Upper lobe of left lung (tissue), 6 donors: ENCODE data around the gene AKR1B1. TPM values are rescaled to one million over a fixed set of nuclear protein-coding genes. Genes with fewer than 3 reads are reported as not detected.
"Not testable (repeated sequence)": the region's sequence is repeated elsewhere in the genome, so short reads cannot be mapped to it uniquely, and the experiment has no call there.

Experiments used
- ATAC-seq, 2 donors: fragments of 200-7000 bp; cut with Tn5 transposase; one replicate each; pipeline ENCODE4 v1.9.1; 2022; ENCODE audit warnings: mild to moderate bottlenecking in 2 of 2, moderate library complexity in 2 of 2; ENCODE audit not compliant: low FRiP score in 2 of 2
- DNase-seq, 2 donors: peaks; one replicate each; pipeline ENCODE4 v3.0.0-alpha.2; 2019 to 2020
- H3K27ac ChIP-seq, 4 donors: fragments of 200-600 bp; sonication (generic); one replicate each; pipeline ENCODE4 v1.5.1; 2016 to 2019
- H3K27me3 ChIP-seq, 4 donors: fragments of 200-600 bp; sonication (generic); one replicate each; pipeline ENCODE4 v1.5.1; 2017 to 2019
- H3K36me3 ChIP-seq, 4 donors: fragments of 200-600 bp; sonication (generic); one replicate each; pipeline ENCODE4 v1.5.1; 2016 to 2019
- H3K4me1 ChIP-seq, 4 donors: fragments of 200-600 bp; sonication (generic); one replicate each; pipeline ENCODE4 v1.5.1; 2018 to 2019
- H3K4me3 ChIP-seq, 4 donors: fragments of 200-600 bp; sonication (generic); one replicate each; pipeline ENCODE4 v1.5.1; 2017 to 2019; ENCODE audit warnings: mild to moderate bottlenecking in 2 of 4, moderate library complexity in 1 of 4
- H3K9me3 ChIP-seq, 4 donors: fragments of 200-600 bp; sonication (generic); one replicate each; pipeline ENCODE4 v1.5.1; 2018 to 2019
- CTCF ChIP-seq, 6 experiments: fragments of 450-650 bp in 4 of 6; fragments of 200-600 bp in 2 of 6; sonication (generic) in 2 of 6; IDR thresholded peaks; one replicate each; pipeline ENCODE4 v1.5.1; 2016 to 2019; ENCODE audit warnings: antibody characterized with exemption in 6 of 6
- EP300 ChIP-seq, 4 donors: sonication (generic); formaldehyde crosslinking; IDR thresholded peaks; one replicate each; pipeline ENCODE4 v1.5.1; 2017; ENCODE audit warnings: antibody characterized with exemption in 4 of 4, control low read depth in 2 of 4
- POLR2A ChIP-seq, 4 donors: fragments of 450-650 bp; IDR thresholded peaks; one replicate each; pipeline ENCODE4 v1.5.1; 2016 to 2017; ENCODE audit warnings: antibody characterized with exemption in 4 of 4, mild to moderate bottlenecking in 2 of 4
- POLR2AphosphoS5 ChIP-seq, 2 donors: sonication (generic); formaldehyde crosslinking; IDR thresholded peaks; one replicate each; pipeline ENCODE4 v1.5.1; 2017; ENCODE audit warnings: antibody characterized with exemption in 2 of 2
- whole genome bisulfite sequencing, 2 donors: methylation state at CpG; one replicate each; pipeline ENCODE4 v1.1.5; 2017 to 2018; 5-methylcytosine and 5-hydroxymethylcytosine counted together
- total RNA-seq, 6 donors: library from RNA; depleted of rRNA in 4 of 6; stranded (reverse); fragments of >200 nt in 4 of 6; gene quantifications; one replicate each; pipeline versions ENCODE4 v1.1.0 to v1.2.1, GENCODE V29; 2016 to 2021
- donor health status: DM: no; HTN: no; CAD: no; lungs with moderate emphysema.
- donor health status: DM: no; HTN: yes; CAD: no; lungs with severe emphysema.

AKR1B1 gene
- total RNA-seq, 6 donors from 2014 or later: 39.2 to 108 (median 93.1) TPM

GRCh38 chr7:134500982-134501381 lies 42.1 kb upstream of the AKR1B1 start:
- TF ChIP-seq POLR2A (IDR thresholded peaks at IDR 0.05) (no peak), POLR2AphosphoS5 (IDR thresholded peaks at IDR 0.05) (no peak), EP300 (IDR thresholded peaks at IDR 0.05) (no peak), CTCF (IDR thresholded peaks at IDR 0.05) (no peak)
- Histone ChIP-seq H3K4me3 (no peak overlapping the region), H3K4me1 (peaks cover 0 to 4% (median 2%) of the 10 kb centered on the region in 4 donors), H3K27ac (no peak overlapping the region), H3K27me3 (no peaks in the 10 kb centered on the region), H3K36me3 (no peaks in the 10 kb centered on the region), H3K9me3 (no peaks in the 10 kb centered on the region)
- DNase-seq (no peak), ATAC-seq (no peak)
- 65 to 69% methylated on average over 5 of the region's 5 CpGs for WGBS, 2 donors

- WGBS, 2 donors: 82 to 94% methylated on average over 2 of the region's 2 CpGs
- Histone ChIP-seq H3K36me3 (no peaks in the 10 kb centered on the region), H3K9me3 (no peaks in the 10 kb centered on the region), H3K4me3 (no peak overlapping the region), H3K4me1 (peaks cover 0 to 4% (median 2%) of the 10 kb centered on the region in 4 donors), H3K27ac (no peak overlapping the region), H3K27me3 (no peaks in the 10 kb centered on the region)
- TF ChIP-seq EP300 (IDR thresholded peaks at IDR 0.05) (no peak), POLR2AphosphoS5 (IDR thresholded peaks at IDR 0.05) (no peak)
- DNase-seq: no peak
- no peak for ATAC-seq
These were observed 41.5 kb upstream of the AKR1B1 start for GRCh38 chr7:134500406-134500805.

DNA sequence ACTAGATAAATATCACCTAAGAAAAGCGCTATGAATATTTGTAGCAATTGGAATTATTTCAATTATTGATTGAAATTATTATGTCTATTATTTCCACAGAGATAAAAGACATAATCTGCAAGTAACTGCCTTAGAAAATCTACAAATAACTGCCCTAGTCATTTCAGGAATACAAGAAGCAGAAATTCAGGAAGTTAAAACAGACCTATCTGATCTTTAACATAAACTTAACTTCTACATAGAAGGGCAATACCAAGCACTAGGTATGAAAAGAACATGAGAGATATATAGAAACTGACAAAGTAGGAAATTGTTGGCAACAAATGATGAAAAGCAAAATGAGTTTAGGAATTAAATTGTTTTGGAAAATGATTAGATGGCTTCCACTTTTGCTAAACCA lies 36.6 kb upstream of the AKR1B1 start:
- Histone ChIP-seq H3K27ac (no peak overlapping the region), H3K27me3 (no peaks in the 10 kb centered on the region), H3K4me1 (no peaks in the 10 kb centered on the region), H3K36me3 (no peaks in the 10 kb centered on the region), H3K4me3 (no peak overlapping the region), H3K9me3 (no peaks in the 10 kb centered on the region)
- ATAC-seq (no peak), DNase-seq (no peak)
- 86 to 89% methylated on average over 1 of the region's 1 CpG for WGBS, 2 donors
- TF ChIP-seq CTCF (IDR thresholded peaks at IDR 0.05) (no peak), POLR2A (IDR thresholded peaks at IDR 0.05) (no peak), POLR2AphosphoS5 (IDR thresholded peaks at IDR 0.05) (no peak), EP300 (IDR thresholded peaks at IDR 0.05) (no peak)

DNA sequence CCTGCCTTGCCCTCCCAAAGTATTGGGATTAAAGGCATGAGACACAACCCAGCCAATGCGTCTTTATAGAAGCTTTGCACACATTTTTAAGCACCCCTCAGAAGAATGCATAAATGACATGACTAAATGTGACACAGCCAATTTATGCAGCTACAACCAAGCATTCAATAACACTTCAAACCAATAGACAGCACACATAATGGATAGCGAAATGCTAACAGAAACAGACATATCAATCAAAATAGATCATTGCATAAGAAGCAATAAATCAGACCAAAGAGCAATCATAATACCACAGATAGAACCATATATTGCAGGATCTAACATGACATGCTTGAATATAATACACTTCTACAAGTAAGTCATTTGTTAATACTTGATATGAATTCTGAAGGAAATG lies 34.2 kb upstream of the AKR1B1 start:
- 74 to 81% methylated on average over 2 of the region's 2 CpGs for WGBS, 2 donors
- Histone ChIP-seq H3K4me1 (no peaks in the 10 kb centered on the region), H3K27ac (no peak overlapping the region), H3K36me3 (no peaks in the 10 kb centered on the region), H3K27me3 (no peaks in the 10 kb centered on the region), H3K9me3 (no peaks in the 10 kb centered on the region), H3K4me3 (no peak overlapping the region)
- TF ChIP-seq EP300 (IDR thresholded peaks at IDR 0.05) (no peak), POLR2A (IDR thresholded peaks at IDR 0.05) (no peak), CTCF (IDR thresholded peaks at IDR 0.05) (no peak), POLR2AphosphoS5 (IDR thresholded peaks at IDR 0.05) (no peak)
- DNase-seq (no peak), ATAC-seq (no peak)

GRCh38 chr7:134487721-134488120 lies 28.8 kb upstream of the AKR1B1 start:
- 73 to 76% methylated on average over 4 of the region's 4 CpGs for WGBS, 2 donors
- H3K4me1 ChIP-seq, H3K27ac ChIP-seq, ATAC-seq, H3K27me3 ChIP-seq, H3K9me3 ChIP-seq, DNase-seq, H3K4me3 ChIP-seq, H3K36me3 ChIP-seq: not testable (repeated sequence)

- H3K9me3 ChIP-seq: peaks cover 0 to 4% (median 0%) of the 10 kb centered on the region in 4 donors
- DNase-seq: no peak
- no peaks in the 10 kb centered on the region for H3K36me3 ChIP-seq
- H3K4me3 ChIP-seq: no peak overlapping the region
- TF ChIP-seq POLR2A (IDR thresholded peaks at IDR 0.05): no peak
- no peak for TF ChIP-seq EP300 (IDR thresholded peaks at IDR 0.05)
- TF ChIP-seq CTCF (IDR thresholded peaks at IDR 0.05): no peak
- no peak for TF ChIP-seq POLR2AphosphoS5 (IDR thresholded peaks at IDR 0.05)
- ATAC-seq: no peak
- H3K4me1 ChIP-seq: peaks cover 0 to 2% (median 1%) of the 10 kb centered on the region in 4 donors
- WGBS, 2 donors: 57 to 66% methylated on average over 6 of the region's 6 CpGs
- no peaks in the 10 kb centered on the region for H3K27me3 ChIP-seq
- no peak overlapping the region for H3K27ac ChIP-seq
These were observed 26.3 kb upstream of the AKR1B1 start for GRCh38 chr7:134485203-134485602.
